Measurements from ENCODE around the gene NKD2.

- TF ChIP-seq TAF1 (IDR thresholded peaks at IDR 0.05; ENCODE audit: borderline replicate concordance, insufficient read depth, low read length) (no peak), REST (IDR thresholded peaks at IDR 0.05; ENCODE audit: insufficient read depth in 1 of 2, low read depth in 2 of 2, low read length in 2 of 2) (no peak), POLR2AphosphoS5 (IDR thresholded peaks at IDR 0.05; ENCODE audit: low read depth, low read length) (no peak)
Observed at GRCh38 chr5:979100-979817, 29.3 kb upstream of the NKD2 start.

Measured in PFSK-1 (cell line).